Measurements from ENCODE around the gene LRFN2.

The LRFN2 gene

DNA sequence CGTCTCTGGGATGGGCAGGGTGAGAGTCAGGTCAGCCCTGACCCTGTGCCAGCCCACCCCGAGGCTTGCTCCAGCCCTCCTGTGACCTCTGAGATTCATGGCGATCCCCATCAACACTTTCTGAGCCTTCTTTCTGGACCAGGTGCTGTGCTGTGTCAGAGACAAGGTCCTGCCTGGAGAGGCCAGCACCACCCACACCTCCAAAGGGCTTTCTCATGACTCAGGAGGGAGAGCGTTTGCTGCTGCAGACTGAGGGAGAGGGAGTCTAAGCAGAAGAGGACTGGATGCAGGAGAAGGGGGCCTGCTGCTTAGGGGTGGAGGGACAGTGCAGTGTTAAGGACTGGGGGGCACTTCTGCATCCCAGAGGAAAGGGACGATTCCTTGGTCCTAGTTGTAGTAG, 193.5 kb downstream of the LRFN2 start:
- DNase-seq = no peak

DNA sequence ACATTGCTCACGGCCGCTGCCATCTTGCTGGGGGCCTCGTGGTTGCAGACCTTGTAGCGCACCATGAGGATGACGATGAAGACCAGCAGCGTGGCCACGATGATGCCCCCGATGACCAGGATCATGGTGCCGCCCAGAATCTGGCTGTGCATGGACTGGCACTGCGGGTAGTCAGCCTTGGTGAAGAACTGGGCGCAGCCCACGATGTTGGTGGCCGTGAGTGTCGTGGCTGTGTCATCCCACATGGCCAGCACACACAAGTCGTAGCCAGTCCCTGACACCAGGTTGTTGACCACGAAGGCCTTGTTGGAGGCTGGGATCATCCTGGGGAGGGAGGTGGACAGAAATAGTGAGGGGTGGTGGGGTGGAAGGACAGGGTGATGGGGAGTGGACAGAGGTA, 194.6 kb downstream of the LRFN2 start:
- DNase-seq = no peak

DNA sequence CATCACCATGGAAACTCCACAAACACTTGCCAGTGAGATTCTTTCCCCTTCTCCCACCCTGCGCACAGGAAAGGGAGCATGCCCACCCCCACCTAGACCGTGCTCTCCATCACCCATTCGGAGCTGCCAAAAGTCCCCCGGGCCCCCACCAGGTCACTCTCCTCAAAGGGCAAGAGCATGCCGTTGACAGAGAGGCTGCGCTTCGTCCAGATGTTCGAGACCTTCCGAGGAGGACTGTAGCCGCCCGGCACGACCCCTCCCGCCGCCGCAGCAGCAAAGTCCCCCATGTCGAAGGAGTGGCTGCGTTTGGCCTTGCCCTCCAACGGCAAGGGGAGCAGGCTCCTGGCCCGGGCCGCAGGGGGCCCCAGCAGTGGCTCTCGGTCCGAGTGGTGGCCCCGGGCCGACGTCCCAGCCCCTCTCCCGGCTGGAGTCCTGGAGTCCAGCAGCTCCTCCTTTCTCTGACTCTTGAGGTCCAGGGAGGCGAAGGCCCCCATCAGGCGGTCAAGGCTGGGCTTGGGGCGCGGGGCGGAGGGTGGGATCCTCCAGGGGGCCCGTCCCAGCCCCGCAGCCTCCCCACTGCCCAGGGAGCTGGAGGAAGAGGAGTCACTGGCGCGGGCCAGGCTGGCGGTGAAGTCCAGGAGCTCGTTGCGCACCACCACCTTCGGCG, 195.2 kb downstream of the LRFN2 start:
- no peak for DNase-seq

DNA sequence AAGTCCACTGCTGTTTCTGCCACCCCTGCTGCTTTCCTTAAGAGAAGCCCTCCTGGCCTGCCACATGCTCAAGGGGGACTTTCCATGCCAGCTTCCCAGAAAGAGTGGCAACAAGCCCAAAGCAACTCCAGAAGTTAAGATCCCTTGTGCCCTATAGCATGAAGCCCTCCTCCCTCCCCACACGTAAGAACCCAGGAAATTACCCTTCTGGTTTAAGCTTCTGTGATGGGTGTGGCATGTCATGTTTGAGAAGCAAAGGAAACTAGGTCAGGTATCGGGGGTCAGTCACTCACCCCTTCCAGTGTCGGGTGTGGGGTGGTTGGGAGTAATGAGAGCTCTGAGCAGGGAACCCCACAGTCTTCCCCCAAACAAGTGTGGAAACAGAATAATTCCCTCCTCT, 196.1 kb downstream of the LRFN2 start:
- no peak for DNase-seq

DNA sequence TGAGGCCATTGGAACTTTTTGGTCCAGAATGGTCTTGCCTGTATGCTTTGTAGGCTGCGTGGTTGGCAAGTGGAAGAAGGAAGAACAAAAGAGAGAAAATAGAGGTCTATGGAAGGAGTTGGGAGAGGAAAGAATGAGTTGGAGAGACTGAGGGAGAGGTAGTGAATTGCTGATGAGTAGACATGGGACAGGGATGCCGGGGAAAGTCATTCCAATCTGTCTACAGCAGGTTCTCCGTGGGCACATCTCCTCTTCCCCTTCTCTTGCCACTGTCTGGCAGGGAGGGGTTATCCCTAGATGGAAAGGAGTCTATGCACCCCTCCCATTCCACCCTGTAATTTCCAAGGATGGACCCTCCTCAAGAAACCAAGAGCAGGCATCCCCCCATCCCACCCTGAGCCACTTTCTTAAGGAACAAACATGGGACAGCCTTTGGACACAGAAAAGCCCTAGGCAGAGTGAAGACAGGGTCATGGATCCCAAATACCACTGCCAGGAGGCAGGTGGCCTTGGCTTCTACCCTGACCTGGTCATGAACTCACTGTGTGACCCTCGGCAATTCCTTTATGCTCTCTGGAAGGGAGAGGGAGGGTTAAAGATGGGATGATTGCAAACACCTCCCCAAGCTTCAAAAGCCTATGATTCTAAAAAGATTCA, 196.9 kb downstream of the LRFN2 start:
- no peak for DNase-seq

DNA sequence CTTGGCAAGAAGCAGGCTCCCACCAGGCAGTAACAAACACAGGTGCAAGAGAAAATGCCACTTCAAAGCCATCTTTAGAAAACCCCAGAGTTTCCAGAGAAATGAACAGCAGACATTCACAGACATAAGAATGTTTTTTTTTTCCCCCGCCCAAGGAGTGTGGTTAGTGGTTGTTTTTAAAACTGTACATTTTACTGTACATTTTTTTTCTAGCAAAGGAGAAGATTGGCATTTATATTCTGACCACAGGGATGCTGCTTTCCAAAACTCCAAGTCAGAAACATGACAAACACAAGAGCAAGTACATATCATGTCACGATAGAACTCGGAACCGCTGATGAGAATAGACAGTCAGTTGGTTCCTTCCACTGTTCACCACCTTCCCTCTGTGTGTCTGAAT, 197.9 kb downstream of the LRFN2 start:
- DNase-seq = no peak

DNA sequence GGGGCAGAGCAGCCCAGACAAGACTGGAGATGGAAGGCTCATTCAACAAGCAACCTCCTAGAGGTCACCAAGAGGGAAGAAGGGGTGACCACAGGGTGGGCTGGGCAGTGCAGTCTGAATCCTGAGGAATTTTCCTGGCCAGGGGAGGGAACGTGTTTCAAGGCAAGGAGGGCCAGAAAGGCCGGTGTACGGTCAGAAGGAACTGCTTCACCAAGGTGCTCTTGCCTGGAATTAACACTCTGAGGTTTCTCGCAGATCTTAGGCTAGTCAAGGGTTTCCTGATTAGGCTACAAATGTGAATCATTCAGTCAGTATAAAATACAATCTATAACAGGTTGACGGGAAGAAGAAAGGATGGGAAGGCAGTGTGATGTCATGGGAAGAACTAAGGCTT, 199.3 kb downstream of the LRFN2 start:
- DNase-seq = no peak

DNA sequence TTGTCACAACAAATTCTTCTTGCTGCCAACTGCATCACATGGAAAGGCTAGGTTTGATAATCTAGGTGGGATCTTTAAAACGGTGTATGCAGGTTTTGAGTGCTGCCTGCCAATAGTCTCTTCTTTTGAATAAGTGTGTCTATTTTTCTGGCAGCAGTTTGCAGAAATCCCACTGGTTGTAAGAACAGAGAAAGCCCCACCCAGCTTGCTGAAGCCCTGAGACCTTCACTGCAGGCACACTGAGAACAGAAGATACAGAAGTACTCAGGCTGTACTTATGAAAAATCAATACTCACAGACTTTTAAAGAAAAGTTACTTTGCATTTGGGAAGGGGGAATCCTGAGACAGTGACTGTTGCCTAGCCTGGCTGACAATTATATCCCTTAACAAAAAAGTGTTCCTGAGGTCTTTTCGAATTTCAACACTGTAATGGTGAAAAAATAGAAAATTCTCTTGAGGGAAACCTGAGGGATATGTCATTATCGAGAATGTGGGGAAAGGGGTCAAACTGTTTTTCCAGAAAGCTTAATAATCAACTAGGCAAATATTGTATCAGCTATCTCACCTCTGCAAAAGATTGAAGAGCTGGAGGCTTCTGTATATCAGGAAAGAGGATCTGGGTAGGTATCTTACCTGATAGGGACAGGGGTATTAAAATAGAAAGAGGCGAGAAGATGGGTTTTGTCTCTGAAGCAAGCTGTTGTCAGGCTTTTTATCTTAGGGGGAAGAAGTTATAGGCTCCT, 199.9 kb downstream of the LRFN2 start:
- no peak for DNase-seq

DNA sequence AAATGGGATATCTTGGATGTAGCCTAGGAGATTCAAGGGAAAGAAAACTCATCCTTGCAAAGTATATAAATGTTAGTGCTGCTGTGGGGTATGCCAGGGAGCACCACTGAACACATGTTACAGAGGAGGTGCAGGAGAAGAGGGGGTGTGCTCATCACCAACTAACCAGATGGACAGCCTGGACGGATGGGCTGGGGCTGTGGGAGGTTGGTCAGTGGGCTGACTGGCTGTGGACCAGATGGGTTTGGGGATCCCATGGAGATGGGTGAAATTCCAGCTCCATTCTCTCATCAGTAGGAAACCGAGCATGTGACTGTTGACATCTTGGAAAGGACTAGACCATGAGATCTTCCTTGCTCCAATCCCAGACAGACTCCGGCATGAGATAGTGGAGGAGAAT, 201.0 kb downstream of the LRFN2 start:
- DNase-seq = no peak

DNA sequence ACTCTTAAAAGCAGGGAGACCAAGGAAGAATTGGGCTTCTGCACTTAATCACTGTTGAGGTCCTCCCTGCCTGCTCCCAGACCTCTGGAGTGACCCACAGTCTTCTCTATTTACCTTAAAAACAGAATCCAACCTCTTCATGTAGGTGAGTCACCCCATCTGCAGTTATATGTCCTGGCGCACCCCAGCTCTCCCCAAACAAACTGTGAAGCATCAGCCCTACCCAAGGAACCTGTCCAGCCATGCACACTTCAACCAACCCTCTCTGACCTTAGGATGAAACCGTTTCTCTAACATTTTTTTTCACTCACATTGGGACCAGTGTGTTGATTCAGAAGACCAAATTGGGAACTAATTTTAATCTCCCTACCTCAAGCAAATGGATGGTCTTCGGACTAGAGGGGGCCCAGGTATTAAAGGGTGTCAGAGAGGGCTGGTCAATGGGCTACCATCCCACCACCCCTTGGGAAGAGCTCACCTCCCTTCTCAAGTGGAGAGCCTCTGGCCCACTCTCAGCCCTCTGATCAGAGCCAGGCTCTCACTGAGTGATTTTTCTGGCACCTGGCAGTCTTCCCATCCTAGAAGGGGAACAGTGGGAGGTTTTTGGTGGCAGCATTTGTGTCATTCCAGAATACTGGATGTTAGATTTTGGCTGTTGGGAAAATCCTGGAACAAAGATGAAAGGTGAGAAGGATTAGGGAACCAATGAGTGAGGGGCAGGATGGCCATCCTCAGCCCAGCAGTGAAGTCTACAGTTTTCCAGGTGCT, 203.6 kb downstream of the LRFN2 start:
- no peak for DNase-seq

DNA sequence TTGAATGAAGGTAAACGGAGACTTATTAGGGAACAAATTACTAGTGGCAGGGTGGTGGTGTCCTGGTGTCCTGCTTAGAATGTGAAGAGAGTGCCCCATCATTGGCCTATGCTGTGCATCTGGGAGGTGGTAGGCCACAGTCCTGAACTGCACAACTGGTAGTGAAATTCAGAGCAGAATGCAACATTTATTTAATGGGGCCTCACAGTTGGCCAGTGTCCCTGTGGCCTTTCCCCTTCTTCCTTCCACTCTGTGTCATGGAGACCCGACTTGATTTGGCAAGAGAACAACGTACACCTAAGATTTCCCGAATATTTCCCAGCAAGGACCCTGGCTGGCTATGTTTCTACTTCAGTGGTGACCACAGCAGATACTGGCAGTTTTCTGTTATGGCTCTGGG, 206.9 kb downstream of the LRFN2 start:
- DNase-seq = no peak

DNA sequence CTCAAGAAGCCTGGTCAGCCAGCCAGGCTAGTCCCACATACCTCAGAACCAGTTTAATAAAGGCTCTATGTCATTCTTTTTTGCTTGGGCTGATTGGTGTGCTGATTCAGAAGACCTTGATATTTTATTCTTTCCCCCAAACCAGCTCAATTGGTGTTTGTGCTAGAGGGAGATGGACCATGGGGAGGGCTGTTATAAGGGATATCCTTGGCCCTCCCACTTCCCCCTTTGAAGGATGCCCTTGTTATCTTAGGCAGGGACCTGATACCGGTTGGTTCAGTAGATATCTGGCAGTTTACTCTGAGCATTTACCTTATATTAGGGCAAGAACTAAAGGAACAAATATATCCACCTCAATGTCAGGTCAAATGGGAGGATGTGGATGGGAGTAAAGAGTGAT, 207.4 kb downstream of the LRFN2 start:
- DNase-seq = no peak

DNA sequence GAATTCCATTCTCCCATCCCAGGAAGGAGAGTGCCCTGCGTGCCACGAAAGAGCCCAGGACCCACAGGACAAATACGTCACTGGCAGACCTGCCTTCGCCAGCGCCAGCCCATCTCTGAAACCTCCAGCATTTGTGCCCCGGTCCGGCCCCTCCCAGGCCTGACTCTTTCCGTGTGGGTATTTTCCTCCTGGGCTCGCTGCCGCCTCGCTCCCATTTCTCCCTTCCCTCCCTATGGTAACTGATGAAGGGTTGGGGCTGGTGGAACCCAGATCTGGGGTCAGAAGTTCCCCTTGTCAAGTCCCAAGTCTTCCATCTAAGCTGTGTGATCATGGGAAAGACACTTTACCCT, 208.5 kb downstream of the LRFN2 start:
- DNase-seq = no peak

DNA sequence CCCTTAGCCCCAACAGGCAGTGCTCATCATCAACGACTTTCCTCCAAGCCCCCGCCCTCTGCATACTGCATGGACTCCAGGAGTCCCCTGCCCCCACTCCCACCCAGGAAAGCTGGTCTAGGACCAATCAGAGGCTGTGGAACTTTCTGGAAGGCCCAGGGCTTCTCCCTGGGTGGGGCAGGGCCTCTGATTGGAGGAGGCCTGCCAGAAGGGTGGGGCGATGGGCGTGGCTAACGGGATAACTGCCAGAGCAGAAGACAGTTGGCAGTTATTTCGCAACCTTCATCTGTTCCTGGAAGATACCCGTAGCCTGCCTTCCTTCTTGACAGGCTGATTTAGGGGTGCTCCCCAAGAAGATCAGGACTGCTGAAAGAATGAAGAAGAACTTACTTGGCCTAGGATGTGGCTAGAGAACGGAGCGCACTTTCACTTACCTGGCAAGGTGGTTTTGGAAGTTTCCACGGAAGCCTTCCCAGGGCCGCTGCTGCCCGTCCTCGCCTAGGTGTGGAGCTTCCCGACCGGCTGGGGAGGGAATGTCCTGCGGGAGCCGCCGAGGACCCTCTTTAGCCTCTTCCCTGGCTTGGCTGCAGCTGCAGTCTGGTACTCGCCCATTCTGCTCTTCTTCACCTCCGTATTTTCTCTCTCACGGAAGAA, 209.0 kb downstream of the LRFN2 start:
- no peak for DNase-seq

DNA sequence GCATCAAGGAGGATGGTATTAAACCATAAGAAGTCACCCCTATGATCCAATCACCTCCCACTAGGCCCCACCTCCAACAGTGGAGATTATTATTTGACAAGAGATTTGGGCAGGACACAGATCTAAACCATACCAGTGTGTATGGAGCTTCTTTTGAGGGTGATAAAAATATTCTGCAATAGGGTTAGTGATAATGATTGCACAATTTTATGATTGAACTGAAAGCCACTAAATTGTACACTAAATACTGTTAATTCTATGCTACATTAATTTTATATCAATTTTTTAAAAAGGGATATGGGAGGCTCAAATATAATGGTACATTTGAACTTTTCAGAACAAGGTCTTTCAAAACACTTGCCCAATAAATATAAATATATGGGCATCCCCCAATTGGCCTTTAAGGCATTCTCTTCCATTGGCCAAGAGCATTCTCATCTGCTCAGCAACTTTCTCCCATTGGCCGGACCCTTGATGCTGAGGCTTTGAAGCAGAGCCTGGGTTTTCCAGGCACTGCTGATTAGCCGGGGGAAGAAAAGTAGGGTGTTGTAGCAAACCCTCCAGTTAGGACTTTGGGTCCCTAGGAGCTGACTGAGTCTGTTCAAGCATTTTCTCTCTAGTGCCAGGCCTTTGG, 209.9 kb downstream of the LRFN2 start:
- no peak for DNase-seq

DNA sequence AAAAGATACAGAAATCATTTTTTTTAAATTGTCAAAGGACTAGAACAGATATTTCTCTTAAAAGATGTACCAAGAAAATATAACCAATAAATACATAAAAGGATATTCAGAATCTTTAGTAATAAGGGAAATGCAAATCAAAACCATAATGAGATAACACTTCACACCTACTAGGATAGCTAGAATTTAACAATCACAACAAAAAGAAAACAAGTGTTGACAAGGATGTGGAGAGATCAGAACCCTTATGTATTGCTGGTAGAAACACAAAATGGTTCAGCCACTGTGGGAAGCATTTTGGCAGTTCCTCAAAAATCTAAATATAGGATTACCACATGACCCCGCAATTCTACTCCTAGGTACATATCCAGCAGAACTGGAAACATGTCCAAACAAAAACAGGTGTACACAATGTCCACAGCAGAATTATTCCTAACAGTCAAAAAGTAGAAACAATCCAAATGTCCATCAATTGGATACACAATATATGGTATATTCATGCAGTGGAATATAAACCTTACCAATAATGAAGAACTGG, 211.0 kb downstream of the LRFN2 start:
- no peak for DNase-seq

DNA sequence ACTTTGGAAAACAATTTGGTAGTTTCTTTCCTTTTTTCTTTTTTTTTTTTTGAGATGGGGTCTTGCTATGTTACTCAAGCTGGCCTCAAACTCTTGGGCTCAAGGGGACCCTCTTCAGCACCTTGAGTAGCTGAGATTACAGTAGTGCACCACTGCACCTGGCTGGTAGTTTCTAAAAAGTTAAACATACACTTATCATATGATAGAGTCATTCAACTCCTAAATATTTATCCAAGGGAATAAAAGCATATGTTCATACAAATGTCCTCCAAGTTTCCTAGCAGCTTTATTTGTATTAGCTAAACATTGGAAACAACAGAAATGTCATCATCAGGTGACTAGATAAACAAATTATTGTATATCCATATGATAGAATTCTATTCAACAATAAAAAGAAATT, 213.9 kb downstream of the LRFN2 start:
- DNase-seq = no peak

DNA sequence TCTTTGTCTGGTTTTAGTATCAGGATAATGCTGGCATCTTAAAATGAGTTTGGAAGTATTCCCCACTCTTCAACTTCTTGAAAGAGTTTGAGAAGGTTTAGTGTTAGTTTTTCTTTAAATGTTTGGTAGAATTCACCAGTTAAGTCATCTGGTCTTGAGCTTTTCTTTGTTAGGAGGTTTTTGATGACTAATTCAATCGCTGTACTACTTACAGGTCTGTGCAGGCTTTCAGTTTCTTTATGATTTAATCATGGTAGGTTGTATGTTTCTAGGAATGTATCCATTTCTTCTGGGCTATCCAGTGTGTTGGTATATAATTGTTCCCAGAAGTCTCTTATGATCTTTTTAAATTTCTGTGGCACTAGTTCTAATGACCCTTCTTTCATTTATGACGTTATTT, 215.5 kb downstream of the LRFN2 start:
- DNase-seq = no peak

DNA sequence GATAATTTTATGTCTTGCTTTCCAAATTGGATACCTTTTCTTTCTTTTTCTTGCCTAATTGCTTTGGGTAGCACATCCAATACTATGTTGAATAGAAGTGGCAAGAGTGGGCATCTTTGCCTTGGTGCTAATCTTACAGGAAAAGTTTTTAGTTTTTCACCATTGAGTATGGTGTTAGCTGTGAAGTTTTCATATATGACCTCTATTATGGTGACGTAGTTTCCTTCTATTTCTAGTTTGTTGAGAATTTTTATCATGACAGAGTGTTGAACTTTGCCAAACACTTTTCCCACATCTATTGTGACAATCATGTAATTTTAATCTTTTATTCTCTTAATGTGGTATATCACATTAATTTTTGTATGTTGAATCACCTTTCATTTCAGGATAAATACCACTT, 216.1 kb downstream of the LRFN2 start:
- no peak for DNase-seq

DNA sequence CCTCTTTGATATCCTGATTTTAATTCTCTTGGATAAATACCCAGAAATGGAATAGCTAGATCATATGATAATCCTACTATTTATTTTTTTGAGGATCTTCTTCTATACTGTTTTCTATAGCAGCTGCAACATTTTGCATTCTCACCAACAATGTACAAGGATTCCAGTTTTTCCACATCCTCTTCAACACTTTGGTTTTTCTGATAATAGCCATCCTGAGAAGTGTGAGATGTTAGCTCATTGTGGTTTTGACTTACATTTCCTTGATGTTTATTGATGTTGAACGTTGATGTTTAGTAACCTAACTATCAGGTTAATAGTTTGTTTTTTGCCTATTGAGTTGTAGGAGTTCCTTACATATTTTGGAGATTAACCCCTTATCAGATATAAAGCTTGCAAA, 217.3 kb downstream of the LRFN2 start:
- no peak for DNase-seq

DNA sequence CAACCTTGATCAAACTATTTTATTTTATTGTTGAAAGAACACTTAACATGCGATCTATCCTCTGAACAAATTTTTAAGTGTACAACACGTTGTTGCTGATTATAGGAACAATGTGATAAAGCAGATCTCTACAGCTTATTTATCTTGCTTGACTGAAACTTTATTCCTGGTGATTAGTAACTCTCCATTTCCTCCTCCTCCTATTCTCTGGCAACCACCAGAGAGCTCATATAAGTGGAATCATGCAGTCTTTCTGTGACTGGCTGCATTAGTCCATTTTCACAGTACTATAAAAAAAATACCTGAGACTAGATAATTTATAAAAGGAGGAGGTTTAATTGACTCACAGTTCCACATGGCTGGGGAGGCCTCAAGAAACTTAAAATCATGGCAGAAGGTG, 218.1 kb downstream of the LRFN2 start:
- no peak for DNase-seq

DNA sequence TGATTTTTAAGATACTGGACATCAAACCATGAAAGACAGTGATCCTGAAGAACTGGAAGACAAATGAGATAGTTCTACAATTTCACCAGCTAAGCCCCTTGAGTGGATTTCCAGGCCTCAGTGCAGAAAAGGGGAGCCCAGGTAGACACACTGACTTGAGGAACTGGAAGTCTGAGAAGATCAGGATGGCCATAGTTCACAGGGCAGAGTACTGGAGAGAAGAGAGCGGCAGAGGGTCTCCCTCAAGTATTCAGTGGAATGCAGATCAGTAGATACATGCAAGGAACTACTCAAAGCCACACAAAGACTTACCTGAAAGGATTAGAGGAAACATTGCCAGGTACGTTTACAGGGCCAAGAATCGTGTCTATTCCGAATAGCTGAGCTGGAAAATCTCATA, 224.3 kb downstream of the LRFN2 start:
- no peak for DNase-seq

Measured in stimulated activated CD4-positive, alpha-beta T cell treated with anti-CD3 and anti-CD28 coated beads, Interleukin-1b, Interleukin-23, amount 100 ng/mL, for 48 hours (primary cell).